GM23338 (cell line): ENCODE data around the gene MAD1L1. TPM values are rescaled to one million over a fixed set of nuclear protein-coding genes. Genes with fewer than 3 reads are reported as not detected.

Source experiments
- ATAC-seq: fragments of 200-7000 bp; cut with Tn5 transposase; 3 replicates; pipeline ENCODE4 v1.9.1; 2020
- DNase-seq: peaks from one replicate; pipeline ENCODE4 v3.0.0-alpha.2; 2015; ENCODE audit warnings: low spot score
- H2AFZ ChIP-seq: fragments of 200-600 bp; sonication (generic); 2 replicates; pipeline ENCODE4 v1.8.0; 2016; ENCODE audit warnings: antibody characterized with exemption, mild to moderate bottlenecking, moderate library complexity
- H3F3A ChIP-seq: fragments of 200-600 bp; sonication (generic); replicated peaks from 2 replicates; pipeline ENCODE4 v1.8.0; 2017; ENCODE audit warnings: antibody characterized with exemption, mixed run types, low read depth
- H3K27ac ChIP-seq: fragments of 200-600 bp; sonication (generic); 2 replicates; pipeline ENCODE4 v1.6.1; 2016; ENCODE audit warnings: low read depth
- H3K27me3 ChIP-seq: fragments of 200-600 bp; sonication (generic); 2 replicates; pipeline ENCODE4 v1.8.0; 2016; ENCODE audit warnings: mild to moderate bottlenecking, mixed run types, moderate library complexity; ENCODE audit not compliant: insufficient read depth
- H3K36me3 ChIP-seq: fragments of 200-600 bp; sonication (generic); 2 replicates; pipeline ENCODE4 v1.8.0; 2016; ENCODE audit warnings: mild to moderate bottlenecking; ENCODE audit not compliant: insufficient read depth
- H3K4me1 ChIP-seq: fragments of 200-600 bp; sonication (generic); 2 replicates; pipeline ENCODE4 v1.8.0; 2016; ENCODE audit warnings: mild to moderate bottlenecking, moderate library complexity; ENCODE audit not compliant: insufficient read depth
- H3K4me2 ChIP-seq: fragments of 200-600 bp; sonication (generic); 2 replicates; pipeline ENCODE4 v1.7.1; 2017; ENCODE audit warnings: mixed run types
- H3K4me3 ChIP-seq: fragments of 200-600 bp; sonication (generic); 2 replicates; pipeline ENCODE4 v1.6.1; 2016; ENCODE audit warnings: mixed run types
- H3K79me2 ChIP-seq: fragments of 200-600 bp; sonication (generic); replicated peaks from 2 replicates; pipeline ENCODE4 v1.8.0; 2017; ENCODE audit warnings: mild to moderate bottlenecking; ENCODE audit not compliant: insufficient read depth
- H3K9me2 ChIP-seq: fragments of 200-600 bp; sonication (generic); 2 replicates; pipeline ENCODE4 v1.8.0; 2017; ENCODE audit not compliant: insufficient read depth
- H4K20me1 ChIP-seq: fragments of 200-600 bp; sonication (generic); replicated peaks from 2 replicates; pipeline ENCODE4 v1.8.0; 2017; ENCODE audit warnings: mild to moderate bottlenecking; ENCODE audit not compliant: insufficient read depth
- H3K27ac Mint-ChIP-seq: 2 replicates; pipeline ENCODE4 v1.8.0; 2020; ENCODE audit warnings: inconsistent platforms, mild to moderate bottlenecking, moderate library complexity, mixed read lengths
- H3K27me3 Mint-ChIP-seq: 3 replicates; pipeline ENCODE4 v1.8.0; 2022; ENCODE audit warnings: low read depth, mild to moderate bottlenecking, moderate library complexity, mixed read lengths, inconsistent platforms; ENCODE audit not compliant: insufficient read depth, poor library complexity
- H3K36me3 Mint-ChIP-seq: 3 replicates; pipeline ENCODE4 v1.8.0; 2021; ENCODE audit warnings: low read depth, mild to moderate bottlenecking, inconsistent platforms, moderate library complexity, mixed read lengths
- H3K4me1 Mint-ChIP-seq: 3 replicates; pipeline ENCODE4 v1.8.0; 2020; ENCODE audit warnings: mild to moderate bottlenecking, inconsistent platforms, mixed read lengths
- H3K4me3 Mint-ChIP-seq: 3 replicates; pipeline ENCODE4 v1.8.0; 2021; ENCODE audit warnings: moderate library complexity, mild to moderate bottlenecking, inconsistent platforms, mixed read lengths
- H3K9me3 Mint-ChIP-seq: 3 replicates; pipeline ENCODE4 v1.8.0; 2020; ENCODE audit warnings: moderate library complexity, mild to moderate bottlenecking, inconsistent platforms, mixed read lengths
- EZH2phosphoT487 ChIP-seq: fragments of 200-600 bp; sonication (generic); IDR thresholded peaks from one replicate; pipeline ENCODE4 v1.8.1; 2018; ENCODE audit warnings: antibody characterized with exemption; ENCODE audit not compliant: unreplicated experiment
- NANOG ChIP-seq: IDR thresholded peaks from 2 replicates; pipeline ENCODE4 v1.6.1; 2016; ENCODE audit warnings: antibody characterized with exemption, borderline replicate concordance
- STAT1 ChIP-seq: IDR thresholded peaks from one replicate; pipeline ENCODE4 v1.6.1; 2016; ENCODE audit warnings: antibody characterized with exemption; ENCODE audit not compliant: unreplicated experiment
- polyA plus RNA-seq: library from polyadenylated mRNA; unstranded; fragments of >200 nt; fragmentation: Nextera tagmentation; extraction: Ambion mirVana; gene quantifications from 2 replicates; pipeline ENCODE4 v1.2.1, GENCODE V29; 2016
- total RNA-seq: library from RNA; depleted of rRNA; stranded (reverse); fragments of >200 nt; shearing (Covaris generic); gene quantifications from 2 replicates; pipeline ENCODE4 v1.2.3, GENCODE V29; 2014
- TF ChIP-seq, protein P1 (sequence below): fragments of 250-450 bp; sonication (Bioruptor Pico); IDR thresholded peaks from 2 replicates; pipeline ENCODE4 v1.5.0; 2020; ENCODE audit warnings: mild to moderate bottlenecking, moderate library complexity
- TF ChIP-seq, protein P2 (sequence below): IDR thresholded peaks from one replicate; pipeline ENCODE4 v1.6.1; 2018; ENCODE audit warnings: antibody characterized with exemption; ENCODE audit not compliant: unreplicated experiment

MAD1L1 gene
- total and polyA plus RNA-seq, 2 experiments from 2014 or later: 40.3 to 59.3 TPM

DNA sequence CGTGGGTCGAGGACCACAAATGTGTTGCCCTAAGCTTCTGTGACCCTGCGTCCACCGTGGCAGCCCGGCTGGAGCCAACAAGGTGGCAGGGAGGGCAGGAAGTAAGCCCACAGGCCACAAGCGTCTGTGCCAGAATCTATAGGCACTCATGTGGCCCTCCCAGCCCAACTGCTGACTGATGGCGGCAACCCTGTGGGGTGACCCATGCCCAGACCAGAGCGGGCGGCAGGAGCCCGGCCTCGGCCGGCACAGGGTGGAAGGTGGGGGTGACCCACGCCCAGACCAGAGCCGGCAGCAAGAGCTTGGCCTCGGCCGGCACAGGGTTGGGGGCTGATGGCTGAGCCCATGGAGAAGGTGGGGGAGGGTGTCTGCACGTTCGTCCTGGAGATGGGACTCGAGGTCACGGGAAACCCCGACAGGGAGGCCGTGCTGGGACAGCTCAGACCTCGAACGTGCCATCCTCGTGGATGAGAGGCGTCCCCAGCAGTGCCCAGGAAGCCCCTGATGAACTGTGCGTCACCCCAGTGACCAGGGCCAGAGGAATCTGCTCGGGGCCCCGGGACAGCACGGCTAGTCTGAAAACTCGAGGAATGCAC is 381.7 kb downstream of the MAD1L1 start:
- no peak overlapping the region for H3K4me2 ChIP-seq
- H3K4me3 Mint-ChIP-seq: no peak overlapping the region
- no peaks in the 10 kb centered on the region for H3K9me2 ChIP-seq
- no peak overlapping the region for H3K4me3 ChIP-seq
- H3K36me3 ChIP-seq: no peaks in the 10 kb centered on the region
- no peaks in the 10 kb centered on the region for H3K79me2 ChIP-seq
- peaks cover 8% of the 10 kb centered on the region for H3K4me1 Mint-ChIP-seq
- H3K27me3 ChIP-seq: no peaks in the 10 kb centered on the region
- DNase-seq: no peak
- no peak for ATAC-seq
- H3K27ac Mint-ChIP-seq: no peak overlapping the region
- TF ChIP-seq EZH2phosphoT487: no peak
- TF ChIP-seq, protein P1, sequence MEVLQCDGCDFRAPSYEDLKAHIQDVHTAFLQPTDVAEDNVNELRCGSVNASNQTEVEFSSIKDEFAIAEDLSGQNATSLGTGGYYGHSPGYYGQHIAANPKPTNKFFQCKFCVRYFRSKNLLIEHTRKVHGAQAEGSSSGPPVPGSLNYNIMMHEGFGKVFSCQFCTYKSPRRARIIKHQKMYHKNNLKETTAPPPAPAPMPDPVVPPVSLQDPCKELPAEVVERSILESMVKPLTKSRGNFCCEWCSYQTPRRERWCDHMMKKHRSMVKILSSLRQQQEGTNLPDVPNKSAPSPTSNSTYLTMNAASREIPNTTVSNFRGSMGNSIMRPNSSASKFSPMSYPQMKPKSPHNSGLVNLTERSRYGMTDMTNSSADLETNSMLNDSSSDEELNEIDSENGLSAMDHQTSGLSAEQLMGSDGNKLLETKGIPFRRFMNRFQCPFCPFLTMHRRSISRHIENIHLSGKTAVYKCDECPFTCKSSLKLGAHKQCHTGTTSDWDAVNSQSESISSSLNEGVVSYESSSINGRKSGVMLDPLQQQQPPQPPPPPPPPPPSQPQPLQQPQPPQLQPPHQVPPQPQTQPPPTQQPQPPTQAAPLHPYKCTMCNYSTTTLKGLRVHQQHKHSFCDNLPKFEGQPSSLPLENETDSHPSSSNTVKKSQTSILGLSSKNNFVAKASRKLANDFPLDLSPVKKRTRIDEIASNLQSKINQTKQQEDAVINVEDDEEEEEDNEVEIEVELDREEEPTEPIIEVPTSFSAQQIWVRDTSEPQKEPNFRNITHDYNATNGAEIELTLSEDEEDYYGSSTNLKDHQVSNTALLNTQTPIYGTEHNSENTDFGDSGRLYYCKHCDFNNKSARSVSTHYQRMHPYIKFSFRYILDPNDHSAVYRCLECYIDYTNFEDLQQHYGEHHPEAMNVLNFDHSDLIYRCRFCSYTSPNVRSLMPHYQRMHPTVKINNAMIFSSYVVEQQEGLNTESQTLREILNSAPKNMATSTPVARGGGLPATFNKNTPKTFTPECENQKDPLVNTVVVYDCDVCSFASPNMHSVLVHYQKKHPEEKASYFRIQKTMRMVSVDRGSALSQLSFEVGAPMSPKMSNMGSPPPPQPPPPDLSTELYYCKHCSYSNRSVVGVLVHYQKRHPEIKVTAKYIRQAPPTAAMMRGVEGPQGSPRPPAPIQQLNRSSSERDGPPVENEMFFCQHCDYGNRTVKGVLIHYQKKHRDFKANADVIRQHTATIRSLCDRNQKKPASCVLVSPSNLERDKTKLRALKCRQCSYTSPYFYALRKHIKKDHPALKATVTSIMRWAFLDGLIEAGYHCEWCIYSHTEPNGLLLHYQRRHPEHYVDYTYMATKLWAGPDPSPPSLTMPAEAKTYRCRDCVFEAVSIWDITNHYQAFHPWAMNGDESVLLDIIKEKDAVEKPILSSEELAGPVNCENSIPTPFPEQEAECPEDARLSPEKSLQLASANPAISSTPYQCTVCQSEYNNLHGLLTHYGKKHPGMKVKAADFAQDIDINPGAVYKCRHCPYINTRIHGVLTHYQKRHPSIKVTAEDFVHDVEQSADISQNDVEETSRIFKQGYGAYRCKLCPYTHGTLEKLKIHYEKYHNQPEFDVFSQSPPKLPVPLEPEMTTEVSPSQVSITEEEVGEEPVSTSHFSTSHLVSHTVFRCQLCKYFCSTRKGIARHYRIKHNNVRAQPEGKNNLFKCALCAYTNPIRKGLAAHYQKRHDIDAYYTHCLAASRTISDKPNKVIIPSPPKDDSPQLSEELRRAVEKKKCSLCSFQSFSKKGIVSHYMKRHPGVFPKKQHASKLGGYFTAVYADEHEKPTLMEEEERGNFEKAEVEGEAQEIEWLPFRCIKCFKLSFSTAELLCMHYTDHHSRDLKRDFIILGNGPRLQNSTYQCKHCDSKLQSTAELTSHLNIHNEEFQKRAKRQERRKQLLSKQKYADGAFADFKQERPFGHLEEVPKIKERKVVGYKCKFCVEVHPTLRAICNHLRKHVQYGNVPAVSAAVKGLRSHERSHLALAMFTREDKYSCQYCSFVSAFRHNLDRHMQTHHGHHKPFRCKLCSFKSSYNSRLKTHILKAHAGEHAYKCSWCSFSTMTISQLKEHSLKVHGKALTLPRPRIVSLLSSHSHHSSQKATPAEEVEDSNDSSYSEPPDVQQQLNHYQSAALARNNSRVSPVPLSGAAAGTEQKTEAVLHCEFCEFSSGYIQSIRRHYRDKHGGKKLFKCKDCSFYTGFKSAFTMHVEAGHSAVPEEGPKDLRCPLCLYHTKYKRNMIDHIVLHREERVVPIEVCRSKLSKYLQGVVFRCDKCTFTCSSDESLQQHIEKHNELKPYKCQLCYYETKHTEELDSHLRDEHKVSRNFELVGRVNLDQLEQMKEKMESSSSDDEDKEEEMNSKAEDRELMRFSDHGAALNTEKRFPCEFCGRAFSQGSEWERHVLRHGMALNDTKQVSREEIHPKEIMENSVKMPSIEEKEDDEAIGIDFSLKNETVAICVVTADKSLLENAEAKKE (CRISPR knock-in tag): no peak
- TF ChIP-seq, protein P2, sequence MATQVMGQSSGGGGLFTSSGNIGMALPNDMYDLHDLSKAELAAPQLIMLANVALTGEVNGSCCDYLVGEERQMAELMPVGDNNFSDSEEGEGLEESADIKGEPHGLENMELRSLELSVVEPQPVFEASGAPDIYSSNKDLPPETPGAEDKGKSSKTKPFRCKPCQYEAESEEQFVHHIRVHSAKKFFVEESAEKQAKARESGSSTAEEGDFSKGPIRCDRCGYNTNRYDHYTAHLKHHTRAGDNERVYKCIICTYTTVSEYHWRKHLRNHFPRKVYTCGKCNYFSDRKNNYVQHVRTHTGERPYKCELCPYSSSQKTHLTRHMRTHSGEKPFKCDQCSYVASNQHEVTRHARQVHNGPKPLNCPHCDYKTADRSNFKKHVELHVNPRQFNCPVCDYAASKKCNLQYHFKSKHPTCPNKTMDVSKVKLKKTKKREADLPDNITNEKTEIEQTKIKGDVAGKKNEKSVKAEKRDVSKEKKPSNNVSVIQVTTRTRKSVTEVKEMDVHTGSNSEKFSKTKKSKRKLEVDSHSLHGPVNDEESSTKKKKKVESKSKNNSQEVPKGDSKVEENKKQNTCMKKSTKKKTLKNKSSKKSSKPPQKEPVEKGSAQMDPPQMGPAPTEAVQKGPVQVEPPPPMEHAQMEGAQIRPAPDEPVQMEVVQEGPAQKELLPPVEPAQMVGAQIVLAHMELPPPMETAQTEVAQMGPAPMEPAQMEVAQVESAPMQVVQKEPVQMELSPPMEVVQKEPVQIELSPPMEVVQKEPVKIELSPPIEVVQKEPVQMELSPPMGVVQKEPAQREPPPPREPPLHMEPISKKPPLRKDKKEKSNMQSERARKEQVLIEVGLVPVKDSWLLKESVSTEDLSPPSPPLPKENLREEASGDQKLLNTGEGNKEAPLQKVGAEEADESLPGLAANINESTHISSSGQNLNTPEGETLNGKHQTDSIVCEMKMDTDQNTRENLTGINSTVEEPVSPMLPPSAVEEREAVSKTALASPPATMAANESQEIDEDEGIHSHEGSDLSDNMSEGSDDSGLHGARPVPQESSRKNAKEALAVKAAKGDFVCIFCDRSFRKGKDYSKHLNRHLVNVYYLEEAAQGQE: no peak
- TF ChIP-seq STAT1: no peak
- no peak for TF ChIP-seq NANOG
- H3K9me3 Mint-ChIP-seq: no peaks in the 10 kb centered on the region
- no peak overlapping the region for H3K27ac ChIP-seq
- peaks cover 9% of the 10 kb centered on the region for H3K27me3 Mint-ChIP-seq
- H3F3A ChIP-seq: no peaks in the 10 kb centered on the region
- H3K36me3 Mint-ChIP-seq: no peaks in the 10 kb centered on the region; the same call in 2 of the 3 replicates
- H4K20me1 ChIP-seq: no peaks in the 10 kb centered on the region
- H2AFZ ChIP-seq: no peak overlapping the region
- H3K4me1 ChIP-seq: no peaks in the 10 kb centered on the region
